Liver (tissue), 9 donors: ENCODE results near the gene CARD9. TPM values are rescaled to one million over a fixed set of nuclear protein-coding genes. Genes with fewer than 3 reads are reported as not detected.

Experiments used
- DNase-seq: peaks from one replicate; pipeline ENCODE4 v3.0.0-alpha.2; 2017; ENCODE audit warnings: low spot score
- H3K27ac ChIP-seq, 2 donors: one replicate each; pipeline ENCODE4 v1.7.0; 2013; ENCODE audit warnings: inconsistent platforms in 2 of 2, low read length in 2 of 2, control low read depth in 1 of 2, low read depth in 1 of 2, mild to moderate bottlenecking in 1 of 2
- H3K27me3 ChIP-seq, 4 donors: one replicate each; pipeline versions ENCODE4 v1.6.1 to v1.7.0; 2013; ENCODE audit warnings: low read length in 3 of 4, inconsistent platforms in 1 of 4, mild to moderate bottlenecking in 1 of 4, moderate library complexity in 1 of 4; ENCODE audit not compliant: control insufficient read depth in 4 of 4, insufficient read depth in 4 of 4
- H3K36me3 ChIP-seq, 4 donors: one replicate each; pipeline versions ENCODE4 v1.6.1 to v1.7.0; 2013; ENCODE audit warnings: low read length in 3 of 4, mild to moderate bottlenecking in 3 of 4, low read depth in 1 of 4, moderate library complexity in 1 of 4; ENCODE audit not compliant: control insufficient read depth in 4 of 4, insufficient read depth in 3 of 4
- H3K4me1 ChIP-seq, 4 donors: one replicate each; pipeline versions ENCODE4 v1.6.1 to v1.7.0; 2013; ENCODE audit warnings: low read length in 3 of 4, mild to moderate bottlenecking in 3 of 4, moderate library complexity in 1 of 4; ENCODE audit not compliant: control insufficient read depth in 4 of 4, insufficient read depth in 4 of 4
- H3K4me3 ChIP-seq, 3 donors: one replicate each; pipeline versions ENCODE4 v1.6.1 to v1.7.0; 2013; ENCODE audit warnings: low read length in 3 of 3, control low read depth in 1 of 3, low read depth in 1 of 3, mild to moderate bottlenecking in 1 of 3
- H3K9ac ChIP-seq, 2 donors: one replicate each; pipeline ENCODE4 v1.7.0; 2013; ENCODE audit warnings: low read length in 2 of 2, mild to moderate bottlenecking in 2 of 2, moderate library complexity in 2 of 2, control low read depth in 1 of 2, low read depth in 1 of 2
- H3K9me3 ChIP-seq, 4 donors: one replicate each; pipeline versions ENCODE4 v1.6.1 to v1.7.0; 2013; ENCODE audit warnings: low read length in 3 of 4; ENCODE audit not compliant: control insufficient read depth in 4 of 4
- CTCF ChIP-seq: fragments of 150-350 bp; IDR thresholded peaks from 2 replicates; pipeline ENCODE4 v1.5.1; 2017; ENCODE audit warnings: improper control_type of control experiment, low read depth, low read length; ENCODE audit not compliant: missing input control
- FOXA1 ChIP-seq: IDR thresholded peaks from 2 replicates; pipeline ENCODE4 v1.6.1; 2016; ENCODE audit warnings: antibody characterized with exemption
- GABPA ChIP-seq, 2 donors: IDR thresholded peaks in 1 of 2; conservative IDR thresholded peaks in 1 of 2; 2 replicates each; pipeline ENCODE4 v1.6.1; 2016; ENCODE audit warnings: antibody characterized with exemption in 2 of 2, mild to moderate bottlenecking in 1 of 2, moderate library complexity in 1 of 2
- HNF4A ChIP-seq, 2 donors: conservative IDR thresholded peaks; 2 replicates each; pipeline ENCODE4 v1.6.1; 2016; ENCODE audit warnings: antibody characterized with exemption in 2 of 2, mild to moderate bottlenecking in 2 of 2
- JUND ChIP-seq, 2 donors: IDR thresholded peaks; 2 replicates each; pipeline ENCODE4 v1.6.1; 2016; ENCODE audit warnings: antibody characterized with exemption in 2 of 2
- RAD21 ChIP-seq, 2 donors: IDR thresholded peaks; 2 replicates each; pipeline ENCODE4 v1.6.1; 2016; ENCODE audit warnings: antibody characterized with exemption in 2 of 2, mild to moderate bottlenecking in 2 of 2
- RXRA ChIP-seq, 2 donors: IDR thresholded peaks; 2 replicates each; pipeline ENCODE4 v1.6.1; 2017 to 2018; ENCODE audit warnings: antibody characterized with exemption in 2 of 2, mild to moderate bottlenecking in 1 of 2
- TAF1 ChIP-seq: conservative IDR thresholded peaks from 2 replicates; pipeline ENCODE4 v1.6.1; 2016; ENCODE audit warnings: antibody characterized with exemption, mild to moderate bottlenecking
- YY1 ChIP-seq: IDR thresholded peaks from 2 replicates; pipeline ENCODE4 v1.6.1; 2016; ENCODE audit warnings: antibody characterized with exemption, mild to moderate bottlenecking
- WGBS: extraction: QIAGEN DNeasy Blood & Tissue Kit; methylation state at CpG from one replicate; pipeline ENCODE4 v1.1.7; 2013; 5-methylcytosine and 5-hydroxymethylcytosine counted together
- polyA plus RNA-seq, 2 donors: library from polyadenylated mRNA; stranded (reverse) in 1 of 2; unstranded in 1 of 2; fragments of 200-250 nt in 1 of 2; fragments of >200 nt in 1 of 2; fragmentation: Nextera tagmentation in 1 of 2; extraction: Ambion mirVana in 1 of 2; gene quantifications; one replicate each; pipeline versions ENCODE4 v1.2.1 to v1.2.3, GENCODE V29; 2013 to 2015
- total RNA-seq, 2 donors: library from RNA; depleted of rRNA; stranded (reverse); fragments of >200 nt; gene quantifications; one replicate each; pipeline ENCODE4 v1.2.3, GENCODE V29; 2014
- donor health status: healthy.
- donor health status: healthy.
- donor health status: healthy.
- donor health status: healthy.
- donor health status: healthy.

Gene CARD9
- total and polyA plus RNA-seq, 4 donors, result 0.25 to 5.3 (median 2.2) TPM

- no peaks in the 10 kb centered on the region for H3K36me3 ChIP-seq
- H3K9me3 ChIP-seq, result no peaks in the 10 kb centered on the region
- H3K27ac ChIP-seq, result no peak overlapping the region
- 85% methylated on average over 34 of the region's 34 CpGs for WGBS
- peaks cover 0 to 7% (median 3%) of the 10 kb centered on the region in 4 donors for H3K4me1 ChIP-seq
- TF ChIP-seq HNF4A (conservative IDR thresholded peaks at IDR 0.05) (no peak), YY1 (no peak), JUND (IDR thresholded peaks at IDR 0.05) (no peak)
- H3K9ac ChIP-seq, result no peak overlapping the region
- no peak overlapping the region for H3K4me3 ChIP-seq
- DNase-seq, result no peak
- no peaks in the 10 kb centered on the region for H3K27me3 ChIP-seq
These were observed 25.8 kb downstream of the CARD9 start for GRCh38 chr9:136347472-136348256.

GRCh38 chr9:136346927-136347465 lies 26.5 kb downstream of the CARD9 start:
- WGBS, result 93% methylated on average over 20 of the region's 20 CpGs
- no peak for TF ChIP-seq RXRA (IDR thresholded peaks at IDR 0.05)
- no peak overlapping the region for H3K27ac ChIP-seq

GRCh38 chr9:136346157-136346481 lies 27.4 kb downstream of the CARD9 start:
- TF ChIP-seq GABPA (IDR thresholded peaks at IDR 0.05 in 1 of 2, conservative IDR thresholded peaks at IDR 0.05 in 1 of 2) (no peak), TAF1 (no peak)
- Histone ChIP-seq H3K27ac (no peak overlapping the region), H3K27me3 (no peaks in the 10 kb centered on the region), H3K36me3 (no peaks in the 10 kb centered on the region), H3K9me3 (no peaks in the 10 kb centered on the region), H3K4me1 (peaks cover 0 to 10% (median 4%) of the 10 kb centered on the region in 4 donors), H3K4me3 (no peak overlapping the region), H3K9ac (no peak overlapping the region)
- no peak for DNase-seq
- 65% methylated on average over 10 of the region's 10 CpGs for WGBS

More at GRCh38 chr9:136346927-136347465, 26.5 kb downstream of the CARD9 start:
- Histone ChIP-seq H3K9ac (no peak overlapping the region), H3K27me3 (no peaks in the 10 kb centered on the region), H3K36me3 (no peaks in the 10 kb centered on the region), H3K4me1 (peaks cover 0 to 7% (median 4%) of the 10 kb centered on the region in 4 donors), H3K4me3 (no peak overlapping the region), H3K9me3 (no peaks in the 10 kb centered on the region)
- no peak for DNase-seq

- Histone ChIP-seq H3K27ac (peak overlapping the region in 1 of 2 donors; percentile 54), H3K9me3 (no peaks in the 10 kb centered on the region), H3K9ac (no peak overlapping the region), H3K4me1 (peaks cover 0 to 11% (median 4%) of the 10 kb centered on the region in 4 donors), H3K4me3 (no peak overlapping the region), H3K27me3 (no peaks in the 10 kb centered on the region), H3K36me3 (no peaks in the 10 kb centered on the region)
- TF ChIP-seq CTCF (peak; percentile 49), RAD21 (IDR thresholded peaks at IDR 0.05) (peak; percentile 71 to 83), FOXA1 (no peak)
- DNase-seq, result peak; percentile 57
- WGBS, result 54% methylated on average over 43 of the region's 43 CpGs
These were observed 27.9 kb downstream of the CARD9 start for GRCh38 chr9:136345281-136346156.
